DOHH2 (cell line): ENCODE measurements around the gene SRGN.

Source experiments
- H3F3A ChIP-seq: fragments of 200-600 bp; sonication (generic), shearing (Covaris generic); 2 replicates; pipeline ENCODE4 v1.6.0; 2016; ENCODE audit warnings: antibody characterized with exemption, mild to moderate bottlenecking; ENCODE audit not compliant: control insufficient read depth, insufficient read depth
- H3K27ac ChIP-seq: fragments of 200-600 bp; sonication (generic); 2 replicates; pipeline ENCODE4 v1.5.1; 2014; ENCODE audit warnings: low read depth, mild to moderate bottlenecking, low read length, moderate library complexity
- H3K27me3 ChIP-seq: fragments of 200-600 bp; sonication (generic); 2 replicates; pipeline ENCODE4 v1.6.1; 2014; ENCODE audit warnings: mild to moderate bottlenecking, low read length, mixed read lengths; ENCODE audit not compliant: control insufficient read depth
- H3K36me3 ChIP-seq: fragments of 200-600 bp; sonication (generic); 2 replicates; pipeline ENCODE4 v1.6.1; 2014; ENCODE audit warnings: mild to moderate bottlenecking, low read length, moderate library complexity, mixed read lengths; ENCODE audit not compliant: control insufficient read depth
- H3K4me1 ChIP-seq: fragments of 200-600 bp; sonication (generic); 2 replicates; pipeline ENCODE4 v1.6.1; 2014; ENCODE audit warnings: mild to moderate bottlenecking, low read length, mixed read lengths; ENCODE audit not compliant: control insufficient read depth
- H3K4me2 ChIP-seq: fragments of 200-600 bp; sonication (generic); 2 replicates; pipeline ENCODE4 v1.6.0; 2014; ENCODE audit warnings: mild to moderate bottlenecking, low read length, moderate library complexity
- H3K4me3 ChIP-seq: fragments of 200-600 bp; sonication (generic); 2 replicates; pipeline ENCODE4 v1.5.1; 2014; ENCODE audit warnings: mild to moderate bottlenecking, low read length, mixed read lengths
- H3K79me2 ChIP-seq: fragments of 200-600 bp; sonication (generic); 2 replicates; pipeline ENCODE4 v1.6.1; 2014; ENCODE audit warnings: mild to moderate bottlenecking, low read length, mixed read lengths; ENCODE audit not compliant: control insufficient read depth
- H3K9me2 ChIP-seq: fragments of 200-600 bp; sonication (generic); replicated peaks from 2 replicates; pipeline ENCODE4 v1.6.1; 2014; ENCODE audit warnings: mild to moderate bottlenecking, low read length, mixed read lengths; ENCODE audit not compliant: control insufficient read depth
- H3K9me3 ChIP-seq: fragments of 200-600 bp; sonication (generic); 2 replicates; pipeline ENCODE4 v1.6.1; 2014; ENCODE audit warnings: antibody characterized with exemption, low read length, mixed read lengths; ENCODE audit not compliant: control insufficient read depth, insufficient read depth
- H4K20me1 ChIP-seq: fragments of 200-600 bp; sonication (generic); 2 replicates; pipeline ENCODE4 v1.6.0; 2014; ENCODE audit warnings: low read depth, mild to moderate bottlenecking, antibody characterized with exemption, low read length, moderate library complexity; ENCODE audit not compliant: control insufficient read depth, insufficient read depth
- EZH2phosphoT487 ChIP-seq: fragments of 200-600 bp; sonication (generic); IDR thresholded peaks from 2 replicates; pipeline ENCODE4 v1.6.1; 2017; ENCODE audit warnings: borderline replicate concordance, mild to moderate bottlenecking, antibody characterized with exemption, low read length, moderate library complexity, mixed read lengths
- TF ChIP-seq, protein P1 (sequence below): fragments of 200-600 bp; sonication (generic); IDR thresholded peaks from one replicate; pipeline ENCODE4 v1.5.1; 2014; ENCODE audit warnings: antibody characterized with exemption, mild to moderate bottlenecking, low read depth, low read length; ENCODE audit not compliant: poor library complexity, severe bottlenecking

The SRGN gene

DNA sequence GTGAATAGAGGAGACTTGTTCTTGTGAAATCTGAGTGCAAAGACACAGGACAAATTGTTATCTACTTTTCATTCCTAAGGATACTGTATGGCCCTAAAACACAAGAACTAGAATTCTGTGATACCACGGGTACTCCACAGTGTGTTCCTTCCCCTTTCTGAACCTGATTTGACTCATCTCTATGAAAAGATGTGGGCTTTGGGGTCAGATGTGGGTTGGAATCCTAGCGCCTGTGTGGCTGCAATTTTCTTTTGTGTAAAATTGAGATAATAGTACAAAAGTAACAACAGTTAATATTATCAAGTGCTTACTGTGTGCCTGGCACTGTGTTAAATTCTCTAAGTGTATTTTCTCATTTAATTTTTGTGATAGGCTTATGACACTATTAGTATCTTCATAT lies 8.1 kb downstream of the SRGN start:
- no peaks in the 10 kb centered on the region for H3K4me1 ChIP-seq
- no peaks in the 10 kb centered on the region for H3F3A ChIP-seq
- no peaks in the 10 kb centered on the region for H4K20me1 ChIP-seq
- no peaks in the 10 kb centered on the region for H3K9me3 ChIP-seq
- no peak for TF ChIP-seq EZH2phosphoT487
- TF ChIP-seq, protein P1, sequence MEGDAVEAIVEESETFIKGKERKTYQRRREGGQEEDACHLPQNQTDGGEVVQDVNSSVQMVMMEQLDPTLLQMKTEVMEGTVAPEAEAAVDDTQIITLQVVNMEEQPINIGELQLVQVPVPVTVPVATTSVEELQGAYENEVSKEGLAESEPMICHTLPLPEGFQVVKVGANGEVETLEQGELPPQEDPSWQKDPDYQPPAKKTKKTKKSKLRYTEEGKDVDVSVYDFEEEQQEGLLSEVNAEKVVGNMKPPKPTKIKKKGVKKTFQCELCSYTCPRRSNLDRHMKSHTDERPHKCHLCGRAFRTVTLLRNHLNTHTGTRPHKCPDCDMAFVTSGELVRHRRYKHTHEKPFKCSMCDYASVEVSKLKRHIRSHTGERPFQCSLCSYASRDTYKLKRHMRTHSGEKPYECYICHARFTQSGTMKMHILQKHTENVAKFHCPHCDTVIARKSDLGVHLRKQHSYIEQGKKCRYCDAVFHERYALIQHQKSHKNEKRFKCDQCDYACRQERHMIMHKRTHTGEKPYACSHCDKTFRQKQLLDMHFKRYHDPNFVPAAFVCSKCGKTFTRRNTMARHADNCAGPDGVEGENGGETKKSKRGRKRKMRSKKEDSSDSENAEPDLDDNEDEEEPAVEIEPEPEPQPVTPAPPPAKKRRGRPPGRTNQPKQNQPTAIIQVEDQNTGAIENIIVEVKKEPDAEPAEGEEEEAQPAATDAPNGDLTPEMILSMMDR: no peak
- no peak overlapping the region for H3K4me3 ChIP-seq
- no peak overlapping the region for H3K27ac ChIP-seq
- no peaks in the 10 kb centered on the region for H3K79me2 ChIP-seq
- no peaks in the 10 kb centered on the region for H3K9me2 ChIP-seq
- no peaks in the 10 kb centered on the region for H3K27me3 ChIP-seq
- no peaks in the 10 kb centered on the region for H3K36me3 ChIP-seq
- no peak overlapping the region for H3K4me2 ChIP-seq

DNA sequence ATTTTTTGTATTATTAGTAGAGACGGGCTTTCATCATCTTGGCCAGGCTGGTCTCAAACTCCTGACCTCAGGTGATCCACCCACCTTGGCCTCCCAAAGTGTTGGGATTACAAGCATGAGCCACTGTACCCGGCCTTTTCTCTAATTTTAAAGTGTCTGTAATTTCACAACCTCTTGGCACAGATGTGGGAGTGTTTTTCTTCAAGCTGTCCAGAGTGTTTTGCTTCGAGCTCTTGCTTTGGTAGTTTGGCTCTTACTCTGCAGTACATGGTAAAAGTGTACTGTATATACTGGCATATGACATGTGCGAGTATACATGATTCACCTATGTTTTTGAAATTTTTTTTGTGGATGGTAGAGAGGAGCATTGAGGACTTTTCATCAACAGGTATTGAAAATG lies 9.8 kb downstream of the SRGN start:
- Histone ChIP-seq H4K20me1 (no peaks in the 10 kb centered on the region), H3K9me2 (no peaks in the 10 kb centered on the region), H3K27me3 (no peaks in the 10 kb centered on the region), H3K4me2 (no peak overlapping the region), H3F3A (no peaks in the 10 kb centered on the region), H3K9me3 (no peaks in the 10 kb centered on the region), H3K27ac (no peak overlapping the region), H3K36me3 (no peaks in the 10 kb centered on the region), H3K4me3 (no peak overlapping the region), H3K79me2 (no peaks in the 10 kb centered on the region), H3K4me1 (no peaks in the 10 kb centered on the region)
- TF ChIP-seq, protein P1: no peak

DNA sequence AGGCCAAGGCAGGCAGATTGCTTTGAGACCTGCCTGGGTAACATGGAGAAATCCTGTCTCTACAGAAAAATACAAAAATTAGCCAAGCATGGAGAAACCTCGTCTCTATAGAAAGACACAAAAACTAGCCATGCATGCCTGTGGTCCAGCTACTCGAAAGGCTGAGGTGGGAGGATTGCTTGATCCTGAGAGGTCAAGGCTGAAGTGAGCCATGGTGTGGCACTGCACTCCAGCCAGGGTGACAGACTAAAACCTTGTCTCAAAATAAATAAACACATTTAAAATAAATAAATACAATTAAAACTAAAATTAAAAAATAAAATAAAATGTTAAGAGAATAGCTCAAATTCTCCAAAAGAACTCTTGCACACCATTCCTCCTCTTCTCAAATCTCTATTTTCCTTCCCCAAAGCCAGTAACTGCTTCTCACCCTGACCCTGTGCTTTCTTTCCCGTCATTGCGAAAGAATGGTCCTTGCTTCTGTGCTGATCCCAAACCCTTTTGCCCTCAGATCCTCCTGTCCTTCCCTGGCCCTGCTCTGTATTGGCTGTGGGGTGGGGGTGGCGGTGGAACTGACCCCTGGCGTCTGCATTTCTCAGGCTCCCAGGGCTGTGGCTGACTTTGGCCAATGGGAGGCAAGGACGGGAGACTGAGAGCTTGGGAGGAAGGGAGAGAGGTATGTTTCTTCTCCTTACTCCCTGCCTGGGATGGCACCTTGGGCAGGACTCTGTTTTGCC lies 12.4 kb downstream of the SRGN start:
- Histone ChIP-seq H3K9me2 (no peaks in the 10 kb centered on the region), H3F3A (no peaks in the 10 kb centered on the region), H3K36me3 (no peaks in the 10 kb centered on the region), H4K20me1 (no peaks in the 10 kb centered on the region), H3K9me3 (no peaks in the 10 kb centered on the region), H3K79me2 (no peaks in the 10 kb centered on the region), H3K27me3 (no peaks in the 10 kb centered on the region), H3K27ac (no peak overlapping the region), H3K4me3 (no peak overlapping the region), H3K4me1 (no peaks in the 10 kb centered on the region), H3K4me2 (no peak overlapping the region)
- TF ChIP-seq EZH2phosphoT487: no peak
- TF ChIP-seq, protein P1: no peak
